OCI-LY7 (cell line): ENCODE data around the gene RPS3A. TPM values are rescaled to one million over a fixed set of nuclear protein-coding genes. Genes with fewer than 3 reads are reported as not detected.
"Not testable (repeated sequence)": the region's sequence is repeated elsewhere in the genome, so short reads cannot be mapped to it uniquely, and the experiment has no call there.

Source experiments
- BruUV-seq: library from RNA; stranded (reverse); fragments of 400-500 nt; replicated peaks from 2 replicates; lab custom pipeline; 2021; lab: Mats Ljungman, UMichigan
- CTCF ChIA-PET: fragments of 300-600 bp; sonication (Branson Sonifier 250); formaldehyde crosslinking; loops from one replicate; lab custom pipeline; 2022; ENCODE audit warnings: antibody characterized with exemption; ENCODE audit not compliant: unreplicated experiment; lab: Charles Lee
- POLR2A ChIA-PET: fragments of 300-600 bp; sonication (Branson Sonifier 250); formaldehyde crosslinking; loops from one replicate; lab custom pipeline; 2022; ENCODE audit warnings: antibody characterized with exemption; lab: Charles Lee
- DNase-seq: peaks from one replicate; pipeline ENCODE4 v3.0.0-alpha.2; 2015; ENCODE audit warnings: low spot score
- H2AFZ ChIP-seq: fragments of 200-600 bp; sonication (generic), shearing (Covaris generic); 2 replicates; pipeline ENCODE4 v1.6.1; 2014; ENCODE audit warnings: mild to moderate bottlenecking, antibody characterized with exemption, low read length, moderate library complexity
- H3K27ac ChIP-seq: fragments of 200-600 bp; sonication (generic); 2 replicates; pipeline ENCODE4 v1.5.1; 2014; ENCODE audit warnings: mixed run types, low read depth, mild to moderate bottlenecking, moderate library complexity, low read length, inconsistent platforms; ENCODE audit not compliant: poor library complexity, severe bottlenecking
- H3K36me3 ChIP-seq: fragments of 200-600 bp; sonication (generic); 2 replicates; pipeline ENCODE4 v1.6.1; 2014; ENCODE audit warnings: mild to moderate bottlenecking, antibody characterized with exemption, low read length, moderate library complexity, mixed read lengths; ENCODE audit not compliant: insufficient read depth
- H3K4me1 ChIP-seq: fragments of 200-600 bp; sonication (generic); 2 replicates; pipeline ENCODE4 v1.5.1; 2014; ENCODE audit warnings: mild to moderate bottlenecking, low read length; ENCODE audit not compliant: insufficient read depth, poor library complexity, severe bottlenecking
- H3K4me2 ChIP-seq: fragments of 200-600 bp; sonication (generic); 2 replicates; pipeline ENCODE4 v1.6.1; 2014; ENCODE audit warnings: mild to moderate bottlenecking, low read length
- H3K4me3 ChIP-seq: fragments of 200-600 bp; sonication (generic); 2 replicates; pipeline ENCODE4 v1.5.1; 2014; ENCODE audit warnings: mild to moderate bottlenecking, low read depth, low read length; ENCODE audit not compliant: poor library complexity, severe bottlenecking
- H3K79me2 ChIP-seq: fragments of 200-600 bp; sonication (generic); 2 replicates; pipeline ENCODE4 v1.6.1; 2016; ENCODE audit warnings: low read depth, mild to moderate bottlenecking, low read length, moderate library complexity, mixed read lengths; ENCODE audit not compliant: insufficient read depth
- H3K9me2 ChIP-seq: fragments of 200-600 bp; sonication (generic); 2 replicates; pipeline ENCODE4 v1.6.1; 2016; ENCODE audit warnings: mild to moderate bottlenecking, low read length, mixed read lengths; ENCODE audit not compliant: insufficient read depth
- H3K9me3 ChIP-seq: fragments of 200-600 bp; sonication (generic); 2 replicates; pipeline ENCODE4 v1.6.1; 2014; ENCODE audit warnings: mild to moderate bottlenecking, mixed run types, low read length, mixed read lengths
- H4K20me1 ChIP-seq: fragments of 200-600 bp; sonication (generic); 2 replicates; pipeline ENCODE4 v1.6.1; 2014; ENCODE audit warnings: mild to moderate bottlenecking, antibody characterized with exemption, low read length, moderate library complexity, mixed read lengths; ENCODE audit not compliant: insufficient read depth
- EZH2phosphoT487 ChIP-seq: fragments of 200-600 bp; sonication (generic); IDR thresholded peaks from 2 replicates; pipeline ENCODE4 v1.6.1; 2018; ENCODE audit warnings: low read depth, borderline replicate concordance, mild to moderate bottlenecking, mixed run types, antibody characterized with exemption, low read length, moderate library complexity, mixed read lengths
- intact Hi-C: fragments of 100-400 bp; cut with micrococcal nuclease; formaldehyde crosslinking; loops from one replicate; pipeline ENCODE4 v1.10.0; 2022; ENCODE audit not compliant: unreplicated experiment
- total RNA-seq, 2 experiments: library from RNA; depleted of rRNA in 1 of 2; stranded (reverse); fragments of >200 nt in 1 of 2; shearing (Covaris generic) in 1 of 2; gene quantifications; 2 replicates each; pipeline ENCODE4 v1.2.3, GENCODE V29; 2014 to 2022
- TF ChIP-seq, protein P1 (sequence below): fragments of 200-600 bp; sonication (generic); conservative IDR thresholded peaks from 2 replicates; pipeline ENCODE4 v1.5.1; 2014; ENCODE audit warnings: mild to moderate bottlenecking, antibody characterized with exemption, low read length, moderate library complexity, mixed read lengths

RPS3A gene
- total RNA-seq, 2 experiments from 2014 or later = 2,759 to 2,852 TPM

DNA sequence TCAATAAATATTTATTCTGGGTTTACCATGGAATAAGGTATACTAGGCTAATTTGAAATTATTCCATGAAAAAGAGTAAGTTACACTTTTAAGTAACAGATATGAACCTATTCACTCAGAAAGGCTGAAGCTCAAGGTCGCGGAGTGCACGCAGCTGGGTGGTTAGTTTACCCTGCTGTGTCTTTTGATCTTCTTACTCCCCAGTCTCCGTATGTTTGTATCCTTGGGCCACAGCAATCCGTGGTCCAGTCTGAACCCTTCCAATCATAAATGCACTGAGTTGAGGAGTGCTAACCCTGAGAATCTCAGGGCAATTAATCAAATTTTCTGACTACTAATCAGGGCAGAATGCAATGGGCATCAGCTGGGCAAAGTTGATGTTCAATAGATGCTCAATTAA is 33.9 kb downstream of the RPS3A start:
- Histone ChIP-seq H3K4me3 (no peak overlapping the region), H3K79me2 (no peaks in the 10 kb centered on the region), H3K9me2 (no peaks in the 10 kb centered on the region), H3K36me3 (no peaks in the 10 kb centered on the region), H3K4me1 (no peaks in the 10 kb centered on the region), H3K27ac (no peak overlapping the region), H3K9me3 (no peaks in the 10 kb centered on the region), H2AFZ (no peak overlapping the region), H4K20me1 (no peaks in the 10 kb centered on the region), H3K4me2 (no peak overlapping the region)
- CTCF ChIA-PET = no interaction called here
- intact Hi-C loops = no loop called here
- POLR2A ChIA-PET = interaction anchor here (0.6 to 1.4 kb wide), 2 partner anchors 11 to 116 kb away, joined by 4 read pairs; no protein-coding TSS in a partner anchor
- no peak for DNase-seq
- no peak for TF ChIP-seq EZH2phosphoT487
- TF ChIP-seq, protein P1, sequence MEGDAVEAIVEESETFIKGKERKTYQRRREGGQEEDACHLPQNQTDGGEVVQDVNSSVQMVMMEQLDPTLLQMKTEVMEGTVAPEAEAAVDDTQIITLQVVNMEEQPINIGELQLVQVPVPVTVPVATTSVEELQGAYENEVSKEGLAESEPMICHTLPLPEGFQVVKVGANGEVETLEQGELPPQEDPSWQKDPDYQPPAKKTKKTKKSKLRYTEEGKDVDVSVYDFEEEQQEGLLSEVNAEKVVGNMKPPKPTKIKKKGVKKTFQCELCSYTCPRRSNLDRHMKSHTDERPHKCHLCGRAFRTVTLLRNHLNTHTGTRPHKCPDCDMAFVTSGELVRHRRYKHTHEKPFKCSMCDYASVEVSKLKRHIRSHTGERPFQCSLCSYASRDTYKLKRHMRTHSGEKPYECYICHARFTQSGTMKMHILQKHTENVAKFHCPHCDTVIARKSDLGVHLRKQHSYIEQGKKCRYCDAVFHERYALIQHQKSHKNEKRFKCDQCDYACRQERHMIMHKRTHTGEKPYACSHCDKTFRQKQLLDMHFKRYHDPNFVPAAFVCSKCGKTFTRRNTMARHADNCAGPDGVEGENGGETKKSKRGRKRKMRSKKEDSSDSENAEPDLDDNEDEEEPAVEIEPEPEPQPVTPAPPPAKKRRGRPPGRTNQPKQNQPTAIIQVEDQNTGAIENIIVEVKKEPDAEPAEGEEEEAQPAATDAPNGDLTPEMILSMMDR = no peak
- no TSS peak for BruUV-seq

DNA sequence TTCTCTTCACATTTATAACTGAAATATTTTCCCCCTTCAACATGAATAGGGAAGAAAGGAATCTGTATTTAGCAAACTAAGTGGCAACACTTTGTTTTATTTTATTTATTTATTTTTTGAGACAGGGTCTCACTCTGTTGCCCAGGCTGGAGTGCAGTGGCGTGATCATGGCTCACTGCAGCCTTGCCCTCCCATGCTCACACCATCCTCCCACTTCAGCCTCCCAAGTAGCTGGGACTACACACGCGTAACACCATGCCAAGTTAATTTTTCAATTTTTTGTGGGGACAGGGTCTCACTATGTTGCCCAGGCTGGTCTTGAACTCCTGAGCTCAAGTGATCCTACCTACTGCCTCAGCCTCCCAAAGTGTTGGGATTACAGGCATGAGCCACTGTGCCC is 36.6 kb downstream of the RPS3A start:
- intact Hi-C loops, H3K27ac ChIP-seq, H3K79me2 ChIP-seq, H3K9me2 ChIP-seq, H3K4me2 ChIP-seq, H3K4me3 ChIP-seq, BruUV-seq, H3K9me3 ChIP-seq, DNase-seq, H2AFZ ChIP-seq, H3K4me1 ChIP-seq, CTCF ChIA-PET, H3K36me3 ChIP-seq, H4K20me1 ChIP-seq, POLR2A ChIA-PET: not testable (repeated sequence)

DNA sequence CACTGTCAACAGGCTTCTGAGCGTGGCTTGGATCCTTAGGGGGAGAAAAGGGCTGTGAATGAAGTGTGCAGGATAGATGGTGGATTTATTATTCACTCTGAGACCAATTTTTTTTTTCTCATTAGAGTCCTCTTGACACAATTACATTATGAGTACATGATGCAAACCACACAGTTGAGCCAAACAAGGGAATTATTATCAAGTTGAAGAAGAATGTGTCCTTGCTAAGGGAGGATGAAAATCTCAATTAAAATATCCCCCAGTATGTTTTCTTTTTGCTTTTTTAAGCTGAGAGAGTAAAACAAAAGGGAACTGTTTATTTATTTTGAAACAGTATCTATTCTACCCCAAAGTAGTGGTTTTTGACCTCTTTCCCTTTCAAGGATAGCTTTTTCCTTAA is 40.4 kb downstream of the RPS3A start:
- no TSS peak for BruUV-seq
- Histone ChIP-seq H3K9me3 (no peaks in the 10 kb centered on the region), H3K4me3 (no peak overlapping the region), H3K79me2 (no peaks in the 10 kb centered on the region), H3K9me2 (no peaks in the 10 kb centered on the region), H3K4me2 (no peak overlapping the region), H4K20me1 (no peaks in the 10 kb centered on the region), H3K36me3 (no peaks in the 10 kb centered on the region), H3K4me1 (no peaks in the 10 kb centered on the region), H3K27ac (no peak overlapping the region), H2AFZ (no peak overlapping the region)
- TF ChIP-seq EZH2phosphoT487 = no peak
- TF ChIP-seq, protein P1 = no peak
- no peak for DNase-seq
- intact Hi-C loops = no loop called here
- ChIA-PET POLR2A (interaction anchor here (0.6 to 1.4 kb wide), 4 partner anchors 22 to 1383 kb away, joined by 3 to 6 read pairs (median 4); no protein-coding TSS in a partner anchor), CTCF (no interaction called here)
